Chondrocyte (in vitro differentiated cells): Measurements from ENCODE around the gene SSBP3. TPM values are rescaled to one million over a fixed set of nuclear protein-coding genes. Genes with fewer than 3 reads are reported as not detected.
A peak's percentile ranks its signal among the peaks of the same experiment; 100 is the strongest.
"Not testable (repeated sequence)": the region's sequence is repeated elsewhere in the genome, so short reads cannot be mapped to it uniquely, and the experiment has no call there.

Experiments
- DNase-seq: peaks from one replicate; pipeline ENCODE4 v3.0.0; 2021; ENCODE audit warnings: mixed read lengths, low spot score
- H3K27ac Mint-ChIP-seq: one replicate; pipeline ENCODE4 v1.8.0; 2021; ENCODE audit warnings: mild to moderate bottlenecking, moderate library complexity, mixed read lengths; ENCODE audit not compliant: unreplicated experiment
- H3K27me3 Mint-ChIP-seq: 2 replicates; pipeline ENCODE4 v1.8.0; 2021; ENCODE audit warnings: low read depth, mixed read lengths
- H3K36me3 Mint-ChIP-seq: 2 replicates; pipeline ENCODE4 v1.8.0; 2021; ENCODE audit warnings: low read depth, mixed read lengths
- H3K4me1 Mint-ChIP-seq: 2 replicates; pipeline ENCODE4 v1.8.0; 2021; ENCODE audit warnings: low read depth, mild to moderate bottlenecking, mixed read lengths
- H3K4me3 Mint-ChIP-seq: one replicate; pipeline ENCODE4 v1.8.0; 2021; ENCODE audit warnings: mild to moderate bottlenecking, moderate library complexity, mixed read lengths; ENCODE audit not compliant: unreplicated experiment
- H3K9me3 Mint-ChIP-seq: 2 replicates; pipeline ENCODE4 v1.8.0; 2021; ENCODE audit warnings: low read depth, mixed read lengths
- CTCF ChIP-seq: fragments of 200-600 bp; sonication (generic); IDR thresholded peaks from 2 replicates; pipeline ENCODE4 v1.5.0; 2021; ENCODE audit warnings: antibody characterized with exemption, mild to moderate bottlenecking, moderate library complexity
- total RNA-seq: library from RNA; stranded (reverse); gene quantifications from 3 replicates; pipeline ENCODE4 v1.2.1, GENCODE V29; 2021

The SSBP3 gene
- total RNA-seq, 1 donor from 2014 or later, result 22.0 TPM

DNA sequence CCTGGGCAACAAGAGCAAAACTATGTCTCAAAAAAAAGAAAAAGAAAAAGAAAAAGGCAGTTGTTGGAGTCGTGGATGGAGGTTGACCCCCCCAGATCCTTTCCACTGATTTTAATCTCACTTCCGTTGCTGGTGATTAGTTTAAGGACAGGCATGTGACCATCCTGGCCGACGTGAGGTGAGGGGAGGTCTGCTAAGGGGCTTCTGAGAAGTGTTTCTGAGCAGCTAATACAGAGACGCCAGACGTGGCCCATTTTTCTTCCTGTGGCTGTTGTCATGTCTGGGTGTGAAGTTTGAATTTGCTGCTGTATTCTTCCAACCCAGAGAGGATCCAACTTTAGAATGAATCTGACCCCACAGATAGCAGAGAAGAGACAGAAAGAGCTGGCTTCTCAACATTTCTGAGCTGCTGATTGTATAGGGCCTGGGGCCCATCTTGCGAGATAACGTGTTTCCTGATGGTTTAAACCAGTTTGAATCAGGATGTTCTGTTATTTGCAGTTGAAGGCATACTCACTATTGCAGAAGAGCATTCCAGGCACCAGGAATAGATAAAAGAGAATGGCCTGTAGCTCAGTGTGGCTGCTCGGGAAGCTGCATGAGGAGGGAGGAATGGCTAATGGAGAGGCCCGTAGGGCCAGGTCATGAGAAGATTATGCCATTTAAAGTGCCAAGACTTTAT is 22.8 kb upstream of the SSBP3 start:
- Mint-ChIP-seq H3K4me1 (no peaks in the 10 kb centered on the region), H3K27me3 (peaks cover 2% of the 10 kb centered on the region), H3K4me3 (no peak overlapping the region), H3K27ac (no peak overlapping the region), H3K9me3 (no peaks in the 10 kb centered on the region), H3K36me3 (no peaks in the 10 kb centered on the region)
- TF ChIP-seq CTCF, result no peak
- DNase-seq, result no peak

DNA sequence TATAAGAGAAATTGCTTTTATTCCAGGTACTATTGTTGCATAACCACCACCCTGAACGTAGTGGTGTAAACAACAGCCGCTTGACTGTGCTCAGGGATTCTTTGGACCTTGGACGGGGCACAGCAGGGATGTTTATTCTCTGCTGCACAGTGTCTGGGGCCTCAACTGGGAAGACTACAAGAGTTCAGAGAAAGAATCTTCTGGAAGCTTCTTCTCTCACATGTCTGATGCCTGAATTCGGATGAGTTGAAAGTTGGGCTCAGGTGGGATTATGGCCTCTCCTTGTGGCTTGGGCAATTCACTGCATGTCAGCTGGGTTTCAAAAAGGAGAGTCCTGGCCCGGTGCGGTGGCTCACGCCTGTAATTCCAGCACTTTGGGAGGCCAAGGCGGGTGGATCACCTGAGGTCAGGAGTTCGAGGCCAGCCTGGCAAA is 19.0 kb upstream of the SSBP3 start:
- Mint-ChIP-seq H3K4me3 (no peak overlapping the region), H3K27me3 (no peaks in the 10 kb centered on the region), H3K36me3 (no peaks in the 10 kb centered on the region), H3K27ac (no peak overlapping the region), H3K4me1 (no peaks in the 10 kb centered on the region), H3K9me3 (no peaks in the 10 kb centered on the region)
- no peak for DNase-seq
- peak; percentile 32 for TF ChIP-seq CTCF

DNA sequence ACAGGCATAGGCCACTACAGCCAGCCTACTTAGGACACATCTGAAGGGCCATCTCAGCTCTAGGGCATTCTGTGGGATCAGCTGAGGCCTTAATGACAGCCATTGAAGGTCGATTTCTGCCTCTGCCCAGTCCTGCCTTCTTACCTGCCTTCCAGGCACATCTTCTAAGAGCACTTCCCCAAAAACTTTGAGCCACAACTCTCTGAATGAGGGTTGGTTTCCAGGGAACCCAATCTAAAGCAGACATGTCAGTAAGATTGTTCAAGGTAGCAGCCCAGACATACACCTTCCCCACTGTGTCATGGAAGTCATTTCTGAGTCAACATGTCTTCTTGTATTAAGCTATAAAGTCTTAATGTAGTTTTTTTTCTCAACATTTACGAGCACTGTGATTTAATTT is 18.2 kb upstream of the SSBP3 start:
- H3K4me3 Mint-ChIP-seq, result no peak overlapping the region
- no peaks in the 10 kb centered on the region for H3K27me3 Mint-ChIP-seq
- H3K4me1 Mint-ChIP-seq, result no peaks in the 10 kb centered on the region
- H3K36me3 Mint-ChIP-seq, result no peaks in the 10 kb centered on the region
- TF ChIP-seq CTCF, result no peak
- H3K9me3 Mint-ChIP-seq, result no peaks in the 10 kb centered on the region
- no peak overlapping the region for H3K27ac Mint-ChIP-seq
- no peak for DNase-seq

- no peak for TF ChIP-seq CTCF
- Mint-ChIP-seq H3K4me3 (no peak overlapping the region), H3K4me1 (no peaks in the 10 kb centered on the region), H3K27me3 (peaks cover 9% of the 10 kb centered on the region), H3K9me3 (no peaks in the 10 kb centered on the region), H3K27ac (no peak overlapping the region), H3K36me3 (no peaks in the 10 kb centered on the region)
- DNase-seq, result no peak
Measured at GRCh38 chr1:54421101-54421504, 14.9 kb upstream of the SSBP3 start.

- not testable (repeated sequence) for H3K27ac Mint-ChIP-seq, H3K4me3 Mint-ChIP-seq, H3K36me3 Mint-ChIP-seq, DNase-seq, H3K9me3 Mint-ChIP-seq, H3K4me1 Mint-ChIP-seq
- peaks cover 28% of the 10 kb centered on the region for H3K27me3 Mint-ChIP-seq
Measured at GRCh38 chr1:54418598-54418997, 12.4 kb upstream of the SSBP3 start.

DNA sequence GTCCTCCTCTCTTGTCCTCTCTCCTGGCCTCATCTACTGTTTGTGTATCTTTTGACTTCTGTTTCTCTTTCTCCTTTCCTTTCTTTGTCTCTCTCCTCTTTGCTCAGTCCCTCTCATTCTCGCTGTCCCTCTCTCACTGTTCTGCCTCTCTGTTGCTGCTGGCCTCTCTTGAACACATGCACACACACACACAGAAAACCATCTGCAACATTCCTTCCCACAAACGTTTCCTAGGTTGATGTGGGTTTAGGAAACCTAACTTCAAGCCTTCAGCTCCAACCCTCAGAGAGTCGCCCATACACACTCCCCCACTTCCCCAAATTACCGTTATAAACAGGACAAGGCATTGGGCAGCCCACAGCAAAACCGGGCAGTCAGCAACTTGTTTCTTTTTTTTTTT is 10.9 kb upstream of the SSBP3 start:
- Mint-ChIP-seq H3K9me3 (no peaks in the 10 kb centered on the region), H3K36me3 (no peaks in the 10 kb centered on the region), H3K4me1 (peaks cover 7% of the 10 kb centered on the region), H3K27ac (no peak overlapping the region), H3K27me3 (peaks cover 28% of the 10 kb centered on the region), H3K4me3 (no peak overlapping the region)
- DNase-seq, result no peak
- TF ChIP-seq CTCF, result no peak
